ENCODE measurements around the gene NEMP2.
A peak's percentile ranks its signal among the peaks of the same experiment; 100 is the strongest.

NEMP2 gene

GRCh38 chr2:190534310-190535120 lies at the start of gene NEMP2:
TSS of gene NEMP2 (minus strand) at chr2:190534722. CDS start at chr2:190534655, 67 bp downstream.
- peak; percentile 85 for DNase-seq

- DNase-seq, result no peak
Observed at GRCh38 chr2:190583507-190584337, 49.2 kb upstream of the NEMP2 start.

- no peak for DNase-seq
Observed at GRCh38 chr2:190582736-190583506, 48.4 kb upstream of the NEMP2 start.

GRCh38 chr2:190582019-190582418 lies 47.5 kb upstream of the NEMP2 start:
- DNase-seq, result no peak

GRCh38 chr2:190579915-190580846 lies 45.7 kb upstream of the NEMP2 start:
- DNase-seq, result no peak

- DNase-seq, result no peak
Observed at GRCh38 chr2:190579058-190579410, 44.5 kb upstream of the NEMP2 start.

- no peak for DNase-seq
Observed at GRCh38 chr2:190578158-190579057, 43.9 kb upstream of the NEMP2 start.

GRCh38 chr2:190576573-190576972 lies 42.1 kb upstream of the NEMP2 start:
- DNase-seq, result no peak

GRCh38 chr2:190575263-190575662 lies 40.7 kb upstream of the NEMP2 start:
- DNase-seq, result no peak

- DNase-seq, result no peak
Observed at GRCh38 chr2:190574169-190574568, 39.6 kb upstream of the NEMP2 start.

- DNase-seq, result no peak
Observed at GRCh38 chr2:190572246-190572645, 37.7 kb upstream of the NEMP2 start.

- no peak for DNase-seq
Observed at GRCh38 chr2:190571686-190572085, 37.2 kb upstream of the NEMP2 start.

- DNase-seq, result no peak
Observed at GRCh38 chr2:190570871-190571270, 36.3 kb upstream of the NEMP2 start.

- DNase-seq, result no peak
Observed at GRCh38 chr2:190569994-190570755, 35.7 kb upstream of the NEMP2 start.

- no peak for DNase-seq
Observed at GRCh38 chr2:190564838-190565237, 30.3 kb upstream of the NEMP2 start.

- no peak for DNase-seq
Observed at GRCh38 chr2:190563646-190564045, 29.1 kb upstream of the NEMP2 start.

GRCh38 chr2:190563109-190563508 lies 28.6 kb upstream of the NEMP2 start:
- DNase-seq, result no peak

GRCh38 chr2:190562121-190562520 lies 27.6 kb upstream of the NEMP2 start:
- no peak for DNase-seq

- DNase-seq, result no peak
Observed at GRCh38 chr2:190561094-190561493, 26.6 kb upstream of the NEMP2 start.

GRCh38 chr2:190554357-190555006 lies 20.0 kb upstream of the NEMP2 start:
- no peak for DNase-seq
